SK-N-MC (cell line): ENCODE results near the gene ACOX1.

ENCODE experiments used
- EZH2 ChIP-seq: fragments of 200-600 bp; sonication (generic); IDR thresholded peaks from one replicate; pipeline ENCODE4 v1.6.1; 2017; ENCODE audit warnings: antibody characterized with exemption
- FOXP2 ChIP-seq: optimal IDR thresholded peaks from 2 replicates; pipeline ENCODE3; 2011; ENCODE audit warnings: mild to moderate bottlenecking, moderate library complexity; ENCODE audit not compliant: insufficient read depth; ENCODE audit errors: extremely low read length, control extremely low read depth

DNA sequence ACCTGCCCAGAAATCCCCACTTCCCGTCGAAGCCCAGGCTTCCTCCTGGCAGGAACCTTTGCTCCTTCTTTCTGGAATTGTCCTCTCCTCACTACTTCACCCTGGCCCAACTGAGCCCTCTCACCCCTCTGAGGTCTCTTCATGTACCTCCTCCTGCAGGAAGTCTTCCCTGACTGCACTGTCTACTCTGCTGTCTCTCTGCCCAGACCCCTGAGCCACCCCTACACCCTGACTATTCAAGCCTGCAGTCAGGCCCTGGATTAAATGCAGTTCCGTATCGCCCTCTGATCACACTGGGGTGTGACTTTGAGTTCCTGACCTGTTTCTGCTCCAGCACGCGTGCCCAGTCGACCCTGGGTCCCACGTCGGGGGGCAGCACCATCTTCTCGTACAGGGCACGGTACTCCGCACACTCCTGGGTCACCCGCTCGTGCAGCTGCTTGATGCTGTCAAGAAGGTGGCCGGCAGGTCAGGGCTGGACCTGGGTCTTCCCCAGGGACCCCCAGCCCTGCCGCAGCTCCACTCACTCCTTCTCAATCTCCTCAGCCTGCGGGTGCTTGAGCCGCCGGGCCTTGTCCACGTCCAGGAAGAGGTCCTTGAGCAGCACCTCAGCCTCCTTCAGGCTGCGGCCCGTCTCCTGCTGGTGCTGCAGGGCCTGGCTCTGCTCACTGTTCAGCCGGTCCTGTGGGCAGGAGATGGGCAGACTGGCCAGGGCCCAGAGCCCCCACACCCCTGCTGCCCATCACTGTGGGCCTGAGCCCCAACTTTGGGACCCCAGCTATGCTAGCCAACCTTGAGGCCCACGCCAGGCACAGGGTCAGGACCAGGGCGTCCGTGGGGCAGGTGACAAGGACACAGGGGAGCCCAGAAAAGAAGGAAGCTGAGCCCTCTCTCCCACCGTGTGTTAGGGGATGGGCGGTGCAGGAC, 44.3 kb upstream of the ACOX1 start:
- TF ChIP-seq EZH2 (no peak), FOXP2 (no peak)
